Measurements from ENCODE around the gene ZNF749.

ZNF749 gene

GRCh38 chr19:57435062-57435978 lies at the start of gene ZNF749:
Gene ZNF749 (plus strand): TSS chr19:57435325. CDS start chr19:57435579, 254 bp downstream.
- peak; percentile 94 for DNase-seq

- DNase-seq: no peak
Observed at GRCh38 chr19:57389194-57389729, 45.9 kb upstream of the ZNF749 start.

GRCh38 chr19:57389730-57390598 lies 45.2 kb upstream of the ZNF749 start, which contains the start of gene ZNF548:
Gene ZNF548 (plus strand): TSS chr19:57389854. CDS start chr19:57390100, 246 bp downstream.
- DNase-seq: peak; percentile 91

- no peak for DNase-seq
Observed at GRCh38 chr19:57395710-57396109, 39.4 kb upstream of the ZNF749 start.

- DNase-seq: no peak
Observed at GRCh38 chr19:57398868-57399267, 36.3 kb upstream of the ZNF749 start.

DNA sequence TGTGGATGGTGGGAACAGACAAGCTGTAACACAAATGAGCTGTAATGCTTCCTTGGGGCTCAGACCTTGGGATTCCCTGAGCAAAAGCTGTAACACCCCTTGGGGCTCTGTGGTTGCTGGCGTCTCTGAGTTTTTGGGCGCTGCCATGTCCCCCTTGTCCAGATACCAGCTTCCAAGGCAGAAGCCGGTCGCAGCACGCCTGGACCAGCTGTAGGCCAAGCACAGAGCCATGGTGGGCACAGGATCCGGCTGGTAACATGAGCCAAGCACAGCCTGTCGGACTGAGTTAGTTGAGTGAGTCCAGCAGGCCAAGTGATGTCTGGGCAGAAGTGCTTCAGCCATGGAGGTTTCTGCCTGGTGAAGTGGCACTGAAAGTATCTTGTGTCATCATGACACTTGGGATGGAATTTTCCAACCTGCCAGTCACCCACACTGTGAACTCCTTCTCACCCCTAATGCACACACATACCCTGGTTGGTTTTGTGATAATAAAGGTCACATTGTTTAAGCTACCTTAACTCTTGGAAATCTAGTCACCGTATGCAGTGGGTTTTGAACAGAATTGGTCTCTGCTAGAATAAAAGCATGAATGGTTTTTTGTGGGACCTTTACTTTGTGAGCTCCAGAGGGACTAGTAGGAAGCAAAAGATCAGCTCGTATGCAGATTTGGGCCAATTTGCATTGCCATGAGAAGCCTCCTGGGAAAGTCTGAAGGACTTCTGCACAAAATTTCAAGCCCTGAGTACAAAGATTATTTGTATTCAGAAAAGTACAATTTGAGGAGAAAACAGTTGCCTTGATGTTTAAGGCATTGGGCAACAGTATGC lies 31.2 kb upstream of the ZNF749 start:
- DNase-seq: no peak

DNA sequence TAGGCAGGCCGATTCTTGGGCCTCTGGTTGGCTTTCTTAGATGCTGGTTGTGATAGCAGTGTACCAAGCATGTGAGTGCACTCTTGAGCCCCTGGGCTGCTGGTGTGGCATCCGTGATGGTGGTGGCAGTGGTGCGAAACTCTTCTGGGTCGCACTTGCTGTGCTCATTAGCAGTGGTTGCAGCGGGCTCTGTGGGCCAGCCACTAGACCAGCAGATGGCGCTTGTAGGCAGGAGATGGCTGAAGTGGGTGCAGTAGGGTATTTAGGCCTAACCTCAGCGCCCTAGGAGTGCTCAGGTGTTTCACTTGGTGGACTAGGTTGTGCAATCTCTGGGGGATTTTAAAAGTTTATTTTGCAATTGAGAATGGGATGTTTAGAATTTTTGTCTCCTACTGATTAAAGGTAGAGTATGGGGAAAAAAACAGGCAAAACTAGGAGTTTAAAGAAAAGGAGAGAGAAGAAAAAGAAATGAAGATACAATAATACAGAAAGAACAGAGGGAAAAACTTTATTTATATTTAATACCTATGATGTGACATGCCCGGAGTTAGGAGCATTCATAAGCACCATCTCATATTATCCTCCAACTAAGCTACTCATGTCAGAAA lies 28.5 kb upstream of the ZNF749 start:
- DNase-seq: peak; percentile 58

DNA sequence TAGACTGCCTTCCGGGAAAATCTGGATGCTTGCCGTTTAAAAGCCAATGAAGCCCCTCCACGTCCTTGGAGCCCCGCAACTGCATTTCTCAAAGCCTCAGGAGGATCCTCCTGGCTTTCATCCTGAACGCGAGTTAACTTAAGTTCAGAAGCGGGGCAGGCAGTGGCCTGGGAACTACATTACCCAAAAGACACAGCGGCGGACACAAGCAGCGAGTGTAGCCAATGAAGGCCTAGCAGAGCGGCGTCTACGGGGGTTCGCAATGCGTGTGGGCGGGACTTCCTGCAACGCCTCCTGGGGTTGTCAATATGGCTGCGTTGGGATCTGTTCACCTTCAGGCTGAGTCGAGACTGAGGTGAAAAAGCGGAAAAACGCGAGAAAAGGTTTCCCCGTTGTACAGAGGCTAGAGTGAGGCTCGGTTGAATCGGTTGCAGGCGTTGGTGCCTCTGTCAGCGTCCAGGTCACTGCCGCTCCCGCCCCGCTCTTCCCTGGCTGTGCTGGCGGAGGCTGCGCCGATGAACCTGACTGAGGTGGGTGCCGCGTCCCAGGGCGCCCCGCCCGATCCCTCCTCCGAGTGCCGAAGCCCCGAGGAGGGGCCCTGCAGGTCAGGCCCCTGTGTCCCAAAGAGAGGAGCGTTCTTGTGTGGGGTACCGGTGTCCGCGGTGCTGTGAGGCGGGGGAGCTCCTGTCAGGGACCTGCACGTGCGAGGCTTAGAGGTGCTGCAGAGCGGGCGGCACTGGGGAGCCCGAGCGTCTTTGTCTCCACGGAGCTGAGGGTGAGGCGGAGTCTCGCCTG lies 24.1 kb upstream of the ZNF749 start, which contains the start of gene ZNF17:
ZNF17 (plus strand) TSS at position 285 of the 795 bp plus-strand sequence. CDS start 2,455 bp downstream, outside the sequence.
- DNase-seq: peak; percentile 85

DNA sequence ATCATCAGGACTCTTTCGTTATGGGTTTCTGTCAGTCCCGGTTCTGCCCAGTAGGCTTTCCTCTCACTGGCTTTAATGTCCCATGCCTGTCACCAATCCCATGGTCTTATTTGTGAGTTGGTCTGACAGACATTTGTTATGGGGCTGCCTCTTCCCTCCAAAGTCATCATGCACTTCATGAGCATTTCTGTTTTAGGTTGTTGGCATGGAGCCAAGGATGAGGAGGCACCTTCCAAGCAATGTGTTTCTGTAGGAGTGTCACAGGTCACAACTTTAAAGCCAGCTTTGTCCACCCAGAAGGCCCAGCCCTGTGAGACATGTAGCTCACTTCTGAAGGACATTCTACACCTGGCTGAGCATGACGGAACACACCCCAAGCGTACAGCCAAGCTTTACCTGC lies 15.7 kb upstream of the ZNF749 start:
- DNase-seq: no peak

DNA sequence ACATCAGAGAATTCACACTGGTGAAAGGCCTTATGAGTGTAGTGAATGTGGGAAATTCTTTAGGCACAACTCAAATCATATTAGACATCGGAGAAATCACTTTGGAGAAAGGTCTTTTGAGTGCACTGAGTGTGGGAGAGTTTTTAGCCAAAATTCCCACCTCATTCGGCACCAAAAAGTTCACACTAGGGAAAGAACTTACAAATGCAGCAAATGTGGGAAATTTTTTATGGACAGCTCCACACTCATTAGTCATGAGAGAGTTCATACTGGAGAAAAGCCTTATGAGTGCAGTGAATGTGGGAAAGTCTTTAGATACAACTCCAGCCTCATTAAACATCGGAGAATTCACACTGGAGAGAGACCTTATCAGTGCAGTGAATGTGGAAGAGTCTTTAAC lies 14.1 kb upstream of the ZNF749 start:
- DNase-seq: no peak

- no peak for DNase-seq
Observed at GRCh38 chr19:57434386-57435061, 601 bp upstream of the ZNF749 start.

- DNase-seq: no peak
Observed at GRCh38 chr19:57436417-57436816, 1.3 kb downstream of the ZNF749 start.

DNA sequence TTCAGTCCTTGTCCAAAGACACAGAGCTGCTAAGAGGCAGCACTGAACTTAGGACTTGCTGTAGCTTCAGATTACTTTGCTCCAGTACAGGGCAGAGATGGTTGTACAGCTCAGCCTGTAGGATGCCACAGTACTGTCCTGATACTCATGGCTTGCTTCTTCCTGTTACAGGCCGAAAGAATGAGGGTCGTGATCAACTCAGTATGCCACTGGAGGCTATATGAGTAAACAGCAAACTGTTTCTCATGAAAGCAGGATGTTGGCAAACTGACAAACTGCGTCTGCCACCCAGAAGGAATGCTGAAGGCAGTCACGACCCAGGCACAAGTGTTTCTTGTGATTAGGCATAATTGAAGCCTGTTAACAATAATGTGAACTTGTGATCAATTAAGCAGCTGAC lies 2.8 kb downstream of the ZNF749 start:
- DNase-seq: no peak

DNA sequence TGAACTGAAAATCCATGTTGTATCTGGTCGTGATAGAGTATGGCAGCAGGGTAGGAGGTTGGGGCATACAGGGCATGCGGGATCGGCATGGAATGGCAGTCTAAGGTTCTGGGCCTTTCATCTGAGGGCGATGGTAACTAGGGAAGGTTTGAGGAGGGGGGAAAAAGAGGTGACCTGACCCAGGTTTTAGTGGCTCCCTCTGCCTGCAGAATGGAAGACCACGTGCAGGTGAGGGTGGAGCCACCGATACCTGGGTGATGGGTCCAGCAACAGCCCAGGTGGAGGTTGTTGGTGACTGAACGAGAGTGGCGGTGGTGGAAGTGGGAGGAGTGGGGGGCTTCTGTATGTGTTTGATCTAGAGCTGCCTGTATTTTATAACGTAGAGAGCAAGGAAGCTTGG lies 3.8 kb downstream of the ZNF749 start:
- no peak for DNase-seq

DNA sequence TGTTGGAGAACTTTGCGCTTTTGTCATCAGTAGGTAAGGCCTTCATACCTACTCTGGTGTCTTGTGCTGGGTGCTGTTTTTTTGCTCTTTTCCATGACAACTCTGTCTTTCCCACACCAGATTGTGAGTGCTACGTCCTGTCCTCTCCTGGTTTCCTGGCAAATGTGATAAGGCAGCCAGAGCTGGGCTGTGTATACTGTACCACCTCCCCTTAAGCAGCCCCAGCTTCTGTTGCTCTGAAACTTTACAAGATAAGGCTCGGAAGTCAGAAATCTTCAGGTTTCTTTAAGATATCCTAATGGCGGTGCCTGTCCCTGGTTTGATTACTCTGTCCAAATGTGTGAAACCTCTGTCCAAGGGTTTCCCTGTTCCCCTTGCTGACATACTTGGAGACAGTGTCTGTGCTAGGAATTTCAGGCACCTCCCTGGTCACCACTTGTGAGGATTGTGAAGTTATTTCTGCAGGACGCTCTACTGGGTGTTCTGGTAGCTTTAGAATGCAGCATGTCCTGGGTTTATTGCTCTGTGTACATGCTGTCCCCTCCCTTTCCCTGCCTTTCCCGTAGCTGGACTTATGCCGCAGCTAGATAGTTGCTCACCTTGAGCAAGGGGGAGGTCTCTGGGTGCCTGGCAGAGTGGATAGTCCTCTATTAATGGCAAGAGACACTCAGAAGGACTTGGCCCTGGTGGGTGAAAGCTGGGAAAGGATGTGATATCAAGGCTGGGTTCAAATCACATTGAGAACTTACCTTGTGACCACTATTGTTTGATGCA lies 7.0 kb downstream of the ZNF749 start:
- no peak for DNase-seq

DNA sequence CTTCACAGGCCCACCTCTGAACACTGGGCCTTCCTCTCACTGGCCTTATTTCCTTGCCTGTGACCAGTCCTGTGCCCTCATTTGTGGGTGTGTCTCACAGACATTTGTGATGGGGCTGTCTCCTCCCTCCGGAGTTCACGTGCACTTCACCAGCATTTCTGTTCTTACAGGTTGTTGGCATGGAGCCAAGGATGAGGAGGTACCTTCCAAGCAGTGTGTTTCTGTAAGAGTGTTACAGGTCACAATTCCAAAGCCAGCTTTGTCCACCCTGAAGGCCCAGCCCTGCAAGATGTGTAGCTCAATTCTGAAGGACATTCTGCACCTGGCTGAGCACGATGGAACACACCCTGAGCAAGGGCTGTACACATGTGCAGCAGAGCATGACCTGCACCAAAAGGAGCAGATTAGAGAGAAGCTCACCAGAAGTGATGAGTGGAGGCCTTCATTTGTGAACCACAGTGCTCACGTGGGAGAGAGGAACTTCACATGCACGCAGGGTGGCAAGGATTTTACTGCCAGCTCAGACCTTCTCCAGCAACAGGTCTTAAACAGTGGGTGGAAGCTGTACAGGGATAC lies 8.1 kb downstream of the ZNF749 start:
- DNase-seq: no peak

DNA sequence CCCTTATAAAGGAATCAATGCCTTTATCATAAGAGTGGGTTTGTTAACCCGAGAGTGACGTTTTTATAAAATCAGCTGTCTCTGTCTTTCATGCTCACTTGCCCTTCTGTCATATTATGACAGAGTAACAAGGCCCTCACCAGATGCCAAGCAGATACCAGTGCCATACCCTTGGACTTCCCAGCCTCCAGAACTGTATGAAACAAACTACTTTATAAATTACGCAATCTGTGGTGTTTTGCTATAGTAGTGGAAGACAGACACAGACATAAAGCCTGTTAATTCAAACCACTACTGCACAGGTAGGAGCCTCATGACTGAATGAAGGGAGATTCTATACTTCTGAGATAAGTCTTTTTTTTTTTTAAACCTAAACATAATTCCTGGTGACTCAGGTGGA lies 17.2 kb downstream of the ZNF749 start:
- no peak for DNase-seq

- no peak for DNase-seq
Observed at GRCh38 chr19:57465680-57466381, 30.7 kb downstream of the ZNF749 start.

GRCh38 chr19:57466489-57466888 lies 31.4 kb downstream of the ZNF749 start:
- no peak for DNase-seq

All from activated effector memory CD4-positive, alpha-beta T cell treated with Interleukin-2 at 50 U/mL for 16 hours (primary cell).